NCI-H1694 (cell line): ENCODE measurements around the gene ATP2A3.

ENCODE experiments used
- DNase-seq: peaks from one replicate; lab custom pipeline; 2025; lab: John Stamatoyannopoulos, UW

The ATP2A3 gene

GRCh38 chr17:3890082-3890877 is 74.0 kb downstream of the ATP2A3 start:
- peak; percentile 75 for DNase-seq

DNA sequence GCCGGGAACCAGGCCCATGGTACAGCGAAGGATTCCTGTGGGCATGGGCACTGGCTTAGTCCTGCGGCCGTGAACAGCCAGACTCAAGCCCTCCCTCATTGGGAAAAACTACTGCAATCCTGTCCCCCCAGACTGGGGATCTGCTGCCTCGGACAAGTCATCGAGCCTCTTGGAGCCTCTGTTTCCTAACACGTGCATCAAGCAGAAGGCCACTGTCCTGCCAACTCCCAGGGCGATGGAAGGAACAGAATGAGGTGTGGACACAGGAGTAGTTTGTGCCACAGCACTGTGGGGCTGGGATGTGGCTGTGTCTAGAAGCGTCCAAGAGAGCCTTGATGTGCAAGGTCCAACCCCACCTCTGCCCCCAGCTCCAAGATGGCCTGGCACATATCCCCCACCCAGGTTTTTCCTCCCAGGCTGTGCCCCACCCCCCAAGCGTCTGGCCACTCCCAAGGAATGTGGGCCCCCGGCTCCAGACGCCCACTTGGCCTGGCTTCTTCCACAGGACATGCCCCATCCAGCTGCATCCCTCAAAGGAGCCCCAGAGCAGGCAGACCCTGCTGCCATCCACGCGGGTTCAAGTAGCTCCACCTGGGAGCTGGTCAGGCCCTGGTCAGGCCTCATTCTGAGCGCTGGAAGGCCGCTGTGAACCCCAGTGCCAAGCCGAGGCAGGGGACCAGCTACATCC is 74.8 kb downstream of the ATP2A3 start:
- no peak for DNase-seq

DNA sequence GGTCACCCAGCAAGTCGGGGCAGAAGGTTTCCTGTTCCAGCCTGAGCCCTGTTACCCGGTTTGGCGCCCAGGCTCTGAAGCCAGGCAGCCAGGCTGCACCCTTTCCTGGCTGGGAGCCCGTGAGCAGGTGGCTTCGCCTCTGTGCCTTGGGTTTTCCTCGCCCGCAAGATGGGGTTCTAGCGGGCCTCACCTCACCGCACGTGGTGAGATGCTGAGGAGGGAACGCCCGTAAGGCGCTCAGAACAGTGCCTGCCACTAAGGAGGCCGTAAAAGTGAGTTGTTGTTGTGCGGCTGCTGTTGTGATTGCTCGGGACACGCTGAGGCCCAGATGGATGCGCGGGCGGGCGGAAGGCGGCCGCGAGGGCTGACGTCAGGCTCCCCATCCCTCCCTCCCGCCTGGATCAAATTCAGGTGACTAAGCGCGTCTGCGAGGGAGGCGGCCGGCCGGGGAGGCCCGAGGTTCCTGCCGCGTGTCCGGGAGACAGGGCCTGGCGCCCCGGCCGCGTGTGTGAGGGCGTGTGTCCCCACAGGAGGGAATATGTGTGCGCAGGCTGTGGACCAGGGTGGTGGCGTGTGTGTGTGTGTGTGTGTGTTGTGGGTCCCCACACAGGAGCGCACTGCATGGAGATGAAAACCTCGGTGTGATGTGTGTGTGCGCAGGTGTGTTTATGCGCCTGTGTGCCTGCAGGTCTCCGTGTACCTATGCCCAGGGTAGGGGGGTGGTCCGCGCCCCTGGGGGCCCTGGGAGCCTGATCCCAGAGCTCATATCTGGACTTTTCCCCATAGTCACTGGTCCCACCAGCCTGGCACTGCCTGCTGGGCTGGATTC is 75.7 kb downstream of the ATP2A3 start:
- peak; percentile 85 for DNase-seq

- DNase-seq, result peak; percentile 30
Observed at GRCh38 chr17:3887804-3888203, 76.4 kb downstream of the ATP2A3 start.

DNA sequence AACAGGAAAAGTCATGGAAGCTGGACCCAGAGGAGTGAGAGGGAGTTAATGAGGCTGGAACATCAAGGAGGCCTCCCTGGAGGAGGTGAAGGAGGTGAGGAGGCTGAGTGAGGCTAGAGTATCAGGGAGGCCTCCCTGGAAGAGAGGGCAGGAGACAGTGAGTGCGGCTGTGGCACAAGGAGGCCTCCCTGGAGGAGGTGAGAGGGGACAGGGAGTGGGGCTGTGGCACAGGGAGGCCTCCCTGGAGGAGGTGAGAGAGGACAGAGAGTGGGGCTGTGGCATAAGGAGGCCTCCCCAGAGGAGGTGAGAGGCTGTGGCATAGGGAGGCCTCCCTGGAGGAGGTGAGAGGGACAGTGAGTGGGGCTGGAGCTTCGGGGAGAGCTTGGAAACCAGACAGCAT is 76.8 kb downstream of the ATP2A3 start:
- DNase-seq, result no peak

DNA sequence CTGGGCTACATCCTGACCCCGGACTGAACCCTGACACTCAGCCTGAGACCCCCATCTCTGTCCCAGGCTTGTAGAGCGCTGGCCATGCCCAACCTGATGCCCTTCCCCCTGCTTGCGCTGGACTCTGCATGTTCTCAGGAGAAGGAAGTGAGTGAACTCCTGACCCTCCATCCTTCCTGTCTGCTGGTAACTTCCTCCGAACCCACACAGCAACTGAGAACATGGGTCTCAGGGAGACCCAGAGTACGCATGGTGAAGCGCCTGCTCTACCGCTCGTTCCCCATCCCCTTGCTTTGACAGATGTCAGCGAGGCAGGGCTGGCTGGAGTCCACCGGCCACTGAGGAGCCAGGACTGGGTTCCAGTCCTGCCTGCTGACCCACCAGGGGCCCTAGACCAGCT is 77.5 kb downstream of the ATP2A3 start:
- no peak for DNase-seq

DNA sequence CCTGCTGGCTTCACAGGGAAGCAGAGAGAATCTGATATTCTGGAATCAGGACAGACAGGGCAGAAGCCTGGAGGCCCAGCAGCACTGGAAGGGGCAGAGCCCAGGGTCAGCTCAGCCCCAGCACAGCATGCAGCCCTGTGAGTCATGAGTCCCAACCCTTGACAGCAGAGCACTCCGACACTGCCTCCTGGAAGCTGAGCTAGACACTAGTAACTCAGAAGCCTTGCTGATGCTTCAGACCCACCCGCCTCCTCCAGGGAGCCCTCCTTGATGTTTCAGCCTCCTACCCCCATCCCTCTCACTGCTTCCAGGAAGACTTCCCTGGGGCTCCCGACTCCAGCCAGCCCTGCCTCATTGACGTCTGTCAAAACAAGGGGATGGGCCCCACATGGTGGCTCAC is 78.3 kb downstream of the ATP2A3 start:
- no peak for DNase-seq

DNA sequence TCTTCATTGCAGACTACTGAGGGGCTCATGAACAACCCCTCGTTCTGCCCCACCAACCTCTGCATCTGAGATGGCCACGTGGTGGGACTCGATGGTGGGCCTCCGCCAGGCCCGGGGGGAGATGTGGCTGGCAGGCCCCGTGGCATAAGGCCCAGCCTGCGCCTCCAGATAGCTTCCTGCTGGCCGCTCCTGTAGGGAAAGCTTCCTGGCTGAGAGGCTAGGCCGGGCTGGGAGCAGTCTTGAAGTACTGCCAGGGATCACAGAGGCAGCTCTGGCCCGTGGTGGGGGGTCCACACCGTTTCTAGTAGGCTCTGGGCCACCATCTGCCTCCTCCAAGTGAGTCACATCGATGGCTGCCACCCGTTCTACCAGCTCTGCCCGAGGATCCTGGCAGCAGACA is 79.0 kb downstream of the ATP2A3 start:
- no peak for DNase-seq

DNA sequence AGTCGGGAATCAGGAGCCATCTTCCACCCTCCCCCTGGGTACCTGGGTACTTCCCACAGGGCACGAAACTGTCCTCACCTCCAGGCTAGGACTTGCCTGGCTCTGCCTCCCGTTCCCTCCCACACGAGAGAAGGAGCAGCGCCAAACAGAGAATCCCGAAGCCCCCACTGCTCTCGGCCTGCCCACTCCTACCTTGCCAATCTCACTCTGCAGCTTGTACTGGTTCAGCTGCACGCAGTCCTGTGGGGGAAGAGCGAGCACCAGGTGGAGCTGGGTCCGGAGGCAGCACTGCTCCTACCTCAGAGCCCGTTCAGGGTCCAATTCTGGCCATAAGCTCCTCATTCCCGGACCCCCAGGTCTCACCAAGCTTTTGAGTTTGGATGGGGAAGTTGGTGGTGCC is 80.0 kb downstream of the ATP2A3 start:
- DNase-seq, result no peak

GRCh38 chr17:3882276-3882675 is 82.0 kb downstream of the ATP2A3 start:
- no peak for DNase-seq

- no peak for DNase-seq
Observed at GRCh38 chr17:3880983-3881382, 83.3 kb downstream of the ATP2A3 start.

- no peak for DNase-seq
Observed at GRCh38 chr17:3879591-3880417, 84.4 kb downstream of the ATP2A3 start.

DNA sequence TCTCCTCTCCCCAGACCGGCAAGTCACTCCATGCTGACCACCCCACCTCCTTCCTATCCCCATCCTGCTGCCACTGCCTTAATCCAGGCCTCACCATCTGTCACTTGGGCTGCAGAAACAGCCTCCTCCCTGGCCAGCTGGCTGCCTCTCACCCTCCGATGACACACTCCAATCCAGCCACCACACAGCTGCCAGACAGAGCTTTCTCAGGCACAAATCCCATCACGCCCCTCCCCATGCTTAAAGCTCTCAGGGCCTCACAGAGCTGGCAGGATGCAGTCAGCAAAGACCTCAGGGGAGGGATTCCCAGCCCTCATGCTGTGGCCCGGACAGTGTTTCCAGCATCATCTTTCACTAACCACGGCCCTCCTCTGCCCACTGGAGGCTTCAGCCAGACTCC is 85.1 kb downstream of the ATP2A3 start:
- DNase-seq, result peak; percentile 87

GRCh38 chr17:3877220-3877619 is 87.0 kb downstream of the ATP2A3 start:
- no peak for DNase-seq

DNA sequence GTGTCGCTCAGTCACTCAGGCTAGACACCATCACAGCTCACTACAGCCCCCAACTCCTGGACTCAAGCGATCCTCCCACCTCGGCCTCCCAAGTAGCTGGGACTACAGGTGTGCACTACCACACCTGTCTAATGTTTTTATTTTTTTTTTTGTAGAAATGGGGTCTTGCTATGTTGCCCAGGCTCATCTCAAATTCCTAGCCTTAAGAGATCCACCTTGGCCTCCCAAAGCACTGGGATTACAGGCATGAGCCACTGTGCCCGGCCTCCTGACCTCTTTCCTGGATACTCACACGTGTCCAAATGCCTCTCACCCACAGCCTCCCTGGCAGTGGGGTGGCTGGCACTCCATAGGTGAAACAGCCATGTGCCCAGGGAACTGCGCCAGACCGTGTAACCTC is 88.9 kb downstream of the ATP2A3 start:
- DNase-seq, result no peak
